BLaER1 treated with 17β-estradiol and CSF1 and Interleukin-3, amounts not matched to agents 10 nM and 100 nM (cell line): ENCODE measurements around the gene KIRREL2.
"Not testable (repeated sequence)": the region's sequence is repeated elsewhere in the genome, so short reads cannot be mapped to it uniquely, and the experiment has no call there.

ENCODE experiments used
- H3K27ac ChIP-seq, 11 experiments: shearing (Covaris generic); formaldehyde crosslinking; 2 replicates each; pipeline ENCODE4 v1.8.1; 2022
- H3K27me3 ChIP-seq, 11 experiments: shearing (Covaris generic); formaldehyde crosslinking; 2 replicates each; pipeline ENCODE4 v1.8.1; 2022
- H3K36me3 ChIP-seq, 11 experiments: shearing (Covaris generic); formaldehyde crosslinking; 2 replicates each; pipeline ENCODE4 v1.8.1; 2022
- H3K4me1 ChIP-seq, 10 experiments: shearing (Covaris generic); formaldehyde crosslinking; 2 replicates each; pipeline ENCODE4 v1.8.1; 2022
- H3K4me2 ChIP-seq, 11 experiments: shearing (Covaris generic); formaldehyde crosslinking; 2 replicates each; pipeline ENCODE4 v1.8.1; 2022
- H3K4me3 ChIP-seq, 10 experiments: shearing (Covaris generic); formaldehyde crosslinking; 2 replicates each; pipeline ENCODE4 v1.8.1; 2022
- H3K9ac ChIP-seq, 11 experiments: shearing (Covaris generic); formaldehyde crosslinking; 2 replicates each; pipeline ENCODE4 v1.8.1; 2022
- H3K9me3 ChIP-seq, 11 experiments: shearing (Covaris generic); formaldehyde crosslinking; replicated peaks in 1 of 11; 2 replicates each; pipeline ENCODE4 v1.8.1; 2022
- H4K20me1 ChIP-seq, 11 experiments: shearing (Covaris generic); formaldehyde crosslinking; 2 replicates each; pipeline ENCODE4 v1.8.1; 2022
- Cebpa-rat ChIP-seq, 11 experiments: shearing (Covaris generic); IDR thresholded peaks; 2 replicates each; pipeline ENCODE4 v1.8.1; 2022

The KIRREL2 gene

GRCh38 chr19:35885225-35885738, 28.6 kb downstream of the KIRREL2 start:
- Histone ChIP-seq H3K9me3 (no peaks in the 10 kb centered on the region), H3K4me2 (no peak overlapping the region), H3K4me3 (no peak overlapping the region), H3K27me3 (peaks cover 0 to 12% (median 6%) of the 10 kb centered on the region in 11 experiments; a peak in 11 of 22 replicates), H3K27ac (no peak overlapping the region), H3K36me3 (peaks cover 34 to 50% (median 39%) of the 10 kb centered on the region in 11 experiments), H4K20me1 (peaks cover under 1 to 76% (median 27%) of the 10 kb centered on the region in 11 experiments; a peak in 17 of 22 replicates), H3K4me1 (peaks cover 0 to 9% (median 4%) of the 10 kb centered on the region in 10 experiments; a peak in 9 of 20 replicates), H3K9ac (0 out of 22 replicates have a peak overlapping the region, but pooled peaks of 1 of the 11 experiments have one; percentile 3)
- TF ChIP-seq Cebpa-rat (IDR thresholded peaks at IDR 0.05), result no peak

GRCh38 chr19:35885904-35886303, 29.2 kb downstream of the KIRREL2 start:
- H3K9ac ChIP-seq, result no peak overlapping the region
- peaks cover 40 to 56% (median 46%) of the 10 kb centered on the region in 11 experiments for H3K36me3 ChIP-seq
- H3K27ac ChIP-seq, result no peak overlapping the region
- TF ChIP-seq Cebpa-rat (IDR thresholded peaks at IDR 0.05), result no peak
- H3K27me3 ChIP-seq, result peaks cover 0 to 6% (median 0%) of the 10 kb centered on the region in 11 experiments; a peak in 6 of 22 replicates
- no peaks in the 10 kb centered on the region for H3K9me3 ChIP-seq
- peaks cover 0 to 9% (median 4%) of the 10 kb centered on the region in 10 experiments; a peak in 9 of 20 replicates for H3K4me1 ChIP-seq
- H3K4me3 ChIP-seq, result no peak overlapping the region
- no peak overlapping the region for H3K4me2 ChIP-seq
- H4K20me1 ChIP-seq, result peaks cover 0 to 82% (median 33%) of the 10 kb centered on the region in 11 experiments; a peak in 16 of 22 replicates

GRCh38 chr19:35887197-35887596, 30.5 kb downstream of the KIRREL2 start:
- Histone ChIP-seq H3K27me3 (no peaks in the 10 kb centered on the region), H3K4me1 (peaks cover 0 to 10% (median 4%) of the 10 kb centered on the region in 10 experiments; a peak in 11 of 20 replicates), H3K27ac (no peak overlapping the region), H3K4me2 (no peak overlapping the region), H4K20me1 (peaks cover 0 to 95% (median 46%) of the 10 kb centered on the region in 11 experiments; a peak in 16 of 22 replicates), H3K9me3 (no peaks in the 10 kb centered on the region), H3K36me3 (peaks cover 50 to 69% (median 59%) of the 10 kb centered on the region in 11 experiments), H3K9ac (peak overlapping the region in 2 of 11 experiments; percentile 3 to 12; a peak in 1 of 22 replicates), H3K4me3 (no peak overlapping the region)
- TF ChIP-seq Cebpa-rat (IDR thresholded peaks at IDR 0.05), result no peak

- Histone ChIP-seq H3K27me3 (no peaks in the 10 kb centered on the region), H3K4me2 (no peak overlapping the region)
- TF ChIP-seq Cebpa-rat (IDR thresholded peaks at IDR 0.05), result no peak
These were observed 31.7 kb downstream of the KIRREL2 start for GRCh38 chr19:35888398-35888797.

GRCh38 chr19:35889370-35890112, 32.8 kb downstream of the KIRREL2 start:
- H3K36me3 ChIP-seq, result peaks cover 72 to 92% (median 82%) of the 10 kb centered on the region in 11 experiments

More at GRCh38 chr19:35888398-35888797, 31.7 kb downstream of the KIRREL2 start:
- peaks cover 0 to 15% (median 0%) of the 10 kb centered on the region in 10 experiments; a peak in 4 of 20 replicates for H3K4me1 ChIP-seq
- H3K9ac ChIP-seq, result 0 out of 22 replicates have a peak overlapping the region, but pooled peaks of 1 of the 11 experiments have one; percentile 22
- H3K36me3 ChIP-seq, result peaks cover 62 to 81% (median 71%) of the 10 kb centered on the region in 11 experiments
- no peak overlapping the region for H3K27ac ChIP-seq
- peaks cover 0 to 100% (median 58%) of the 10 kb centered on the region in 11 experiments; a peak in 16 of 22 replicates for H4K20me1 ChIP-seq
- no peak overlapping the region for H3K4me3 ChIP-seq
- H3K9me3 ChIP-seq, result no peaks in the 10 kb centered on the region

GRCh38 chr19:35890113-35890650, 33.5 kb downstream of the KIRREL2 start:
- Histone ChIP-seq H3K27ac (no peak overlapping the region), H3K4me1 (peaks cover 0 to 33% (median 0%) of the 10 kb centered on the region in 10 experiments; a peak in 5 of 20 replicates), H3K4me2 (no peak overlapping the region), H3K36me3 (peaks cover 79 to 97% (median 88%) of the 10 kb centered on the region in 11 experiments), H3K4me3 (no peak overlapping the region), H4K20me1 (peaks cover 0 to 100% (median 76%) of the 10 kb centered on the region in 11 experiments; a peak in 17 of 22 replicates), H3K9ac (no peak overlapping the region), H3K9me3 (no peaks in the 10 kb centered on the region), H3K27me3 (no peaks in the 10 kb centered on the region)
- no peak for TF ChIP-seq Cebpa-rat (IDR thresholded peaks at IDR 0.05)

More at GRCh38 chr19:35889370-35890112, 32.8 kb downstream of the KIRREL2 start:
- no peak for TF ChIP-seq Cebpa-rat (IDR thresholded peaks at IDR 0.05)
- Histone ChIP-seq H3K9me3 (no peaks in the 10 kb centered on the region), H3K4me2 (no peak overlapping the region), H3K9ac (no peak overlapping the region), H4K20me1 (peaks cover 0 to 100% (median 69%) of the 10 kb centered on the region in 11 experiments; a peak in 17 of 22 replicates), H3K27ac (no peak overlapping the region), H3K4me1 (peaks cover 0 to 27% (median 0%) of the 10 kb centered on the region in 10 experiments; a peak in 3 of 20 replicates), H3K4me3 (no peak overlapping the region), H3K27me3 (no peaks in the 10 kb centered on the region)

GRCh38 chr19:35891819-35892218, 35.1 kb downstream of the KIRREL2 start:
- not testable (repeated sequence) for H3K4me3 ChIP-seq, H3K27ac ChIP-seq, H3K27me3 ChIP-seq, H3K9me3 ChIP-seq
- Histone ChIP-seq H3K4me2 (peak overlapping the region in 1 of 11 experiments; percentile 23; a peak in 1 of 22 replicates), H3K4me1 (peaks cover 0 to 49% (median 6%) of the 10 kb centered on the region in 10 experiments; a peak in 10 of 20 replicates), H3K36me3 (peaks cover 90 to 100% (median 100%) of the 10 kb centered on the region in 11 experiments), H3K9ac (peak overlapping the region in 2 of 11 experiments; percentile 10 to 51; a peak in 3 of 22 replicates), H4K20me1 (peaks cover 0 to 100% (median 87%) of the 10 kb centered on the region in 11 experiments; a peak in 19 of 22 replicates)

GRCh38 chr19:35894342-35894741, 37.6 kb downstream of the KIRREL2 start:
- no peak for TF ChIP-seq Cebpa-rat (IDR thresholded peaks at IDR 0.05)
- no peak overlapping the region for H3K27ac ChIP-seq
- H3K36me3 ChIP-seq, result peaks cover 76 to 99% (median 94%) of the 10 kb centered on the region in 11 experiments
- H3K9ac ChIP-seq, result peak overlapping the region in 3 of 11 experiments; percentile 8 to 59 (median 48); a peak in 4 of 22 replicates
- H3K27me3 ChIP-seq, result no peaks in the 10 kb centered on the region
- H3K4me3 ChIP-seq, result no peak overlapping the region
- H3K9me3 ChIP-seq, result no peaks in the 10 kb centered on the region
- peaks cover 13 to 65% (median 25%) of the 10 kb centered on the region in 10 experiments for H3K4me1 ChIP-seq
- H4K20me1 ChIP-seq, result peaks cover 0 to 100% (median 90%) of the 10 kb centered on the region in 11 experiments; a peak in 19 of 22 replicates
- H3K4me2 ChIP-seq, result peak overlapping the region in 2 of 11 experiments; percentile 12 to 89; a peak in 3 of 22 replicates
